Stomach (tissue), 4 donors: ENCODE measurements around the gene OFD1.

ENCODE experiments used
- CTCF ChIP-seq, 7 experiments: fragments of 450-650 bp in 4 of 7; fragments of 200-600 bp in 3 of 7; sonication (generic) in 3 of 7; IDR thresholded peaks; one replicate each; pipeline ENCODE4 v1.5.1; 2016 to 2019; ENCODE audit warnings: antibody characterized with exemption in 7 of 7, control low read depth in 2 of 7, mild to moderate bottlenecking in 1 of 7
- EP300 ChIP-seq: sonication (generic); formaldehyde crosslinking; IDR thresholded peaks from one replicate; pipeline ENCODE4 v1.6.1; 2017; ENCODE audit warnings: antibody characterized with exemption
- POLR2A ChIP-seq, 4 donors: fragments of 450-650 bp; IDR thresholded peaks; one replicate each; pipeline ENCODE4 v1.6.1; 2016; ENCODE audit warnings: antibody characterized with exemption in 4 of 4, control low read depth in 2 of 4, mild to moderate bottlenecking in 1 of 4, moderate library complexity in 1 of 4

GRCh38 chrX:13716905-13717304, 17.6 kb upstream of the OFD1 start:
- TF ChIP-seq POLR2A (IDR thresholded peaks at IDR 0.05) (no peak), CTCF (IDR thresholded peaks at IDR 0.05) (no peak), EP300 (no peak)
